ENCODE measurements around the gene KRTAP19-5.

DNA sequence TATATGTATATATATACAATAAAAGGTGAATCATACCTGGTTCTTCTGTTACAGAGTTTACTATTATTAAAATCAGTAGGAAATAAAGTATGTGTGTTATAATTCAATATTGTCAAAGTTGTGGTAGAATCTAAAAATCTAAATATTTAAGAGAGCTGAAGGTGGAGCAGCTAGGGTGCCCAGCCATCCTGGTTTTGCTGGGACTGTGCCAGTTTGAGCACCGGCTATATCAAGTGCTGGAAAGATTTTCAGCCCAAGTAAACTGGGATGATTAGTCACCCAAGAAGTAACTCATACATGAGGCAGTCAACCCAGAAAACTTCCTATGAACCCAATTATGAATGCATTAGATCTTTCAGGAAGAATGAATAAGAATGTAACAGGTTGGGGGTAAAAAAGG lies 16.9 kb upstream of the KRTAP19-5 start:
- TF ChIP-seq CTCF (IDR thresholded peaks at IDR 0.05) (no peak), POLR2A (IDR thresholded peaks at IDR 0.05) (no peak)

Measured in heart left ventricle (tissue), 13 donors.